RWPE2 (cell line): ENCODE results near the gene FOSL1.

ENCODE experiments used
- ATAC-seq: fragments of 200-7000 bp; cut with Tn5 transposase; 3 replicates; pipeline ENCODE4 v1.9.1; 2021; ENCODE audit warnings: low read depth
- DNase-seq: peaks from one replicate; pipeline ENCODE4 v3.0.0-alpha.2; 2020; ENCODE audit warnings: low spot score
- H3K27ac ChIP-seq: fragments of 450-650 bp; 2 replicates; pipeline ENCODE4 v1.5.1; 2017; ENCODE audit warnings: mild to moderate bottlenecking; ENCODE audit not compliant: poor library complexity, severe bottlenecking
- H3K27me3 ChIP-seq: fragments of 250-450 bp; sonication (Bioruptor Pico); 2 replicates; pipeline ENCODE4 v1.5.1; 2021; ENCODE audit warnings: mild to moderate bottlenecking, moderate library complexity; ENCODE audit not compliant: insufficient read depth, poor library complexity, severe bottlenecking
- H3K36me3 ChIP-seq: fragments of 250-450 bp; sonication (Bioruptor Pico); 2 replicates; pipeline ENCODE4 v1.5.1; 2020; ENCODE audit warnings: low read depth, mild to moderate bottlenecking, moderate library complexity
- H3K4me1 ChIP-seq: fragments of 250-450 bp; sonication (Bioruptor Pico); 2 replicates; pipeline ENCODE4 v1.5.1; 2021; ENCODE audit warnings: mild to moderate bottlenecking, moderate library complexity; ENCODE audit not compliant: insufficient read depth, poor library complexity, severe bottlenecking
- H3K4me3 ChIP-seq: fragments of 250-450 bp; sonication (Bioruptor Pico); 2 replicates; pipeline ENCODE4 v1.5.1; 2021; ENCODE audit warnings: mild to moderate bottlenecking, moderate library complexity; ENCODE audit not compliant: severe bottlenecking
- H3K9me3 ChIP-seq: fragments of 250-450 bp; sonication (Bioruptor Pico); 2 replicates; pipeline ENCODE4 v1.5.1; 2021; ENCODE audit warnings: mild to moderate bottlenecking, moderate library complexity; ENCODE audit not compliant: severe bottlenecking
- TF ChIP-seq, protein P1 (sequence below): fragments of 450-650 bp; IDR thresholded peaks from one replicate; pipeline ENCODE4 v1.5.1; 2017; ENCODE audit warnings: mild to moderate bottlenecking, moderate library complexity; ENCODE audit not compliant: poor library complexity, severe bottlenecking

Gene FOSL1

GRCh38 chr11:65890324-65891218, 9.6 kb downstream of the FOSL1 start, which contains the start of gene CCDC85B:
TSS of gene CCDC85B (plus strand) at chr11:65890673. CDS start at chr11:65890784, 111 bp downstream.
- DNase-seq = peak; percentile 94
- no peaks in the 10 kb centered on the region for H3K9me3 ChIP-seq
- peak within 1 kb of the TSS; percentile 45 for H3K4me3 ChIP-seq
- peak within 1 kb of the TSS; percentile 96 for H3K27ac ChIP-seq
- TF ChIP-seq, protein P1, sequence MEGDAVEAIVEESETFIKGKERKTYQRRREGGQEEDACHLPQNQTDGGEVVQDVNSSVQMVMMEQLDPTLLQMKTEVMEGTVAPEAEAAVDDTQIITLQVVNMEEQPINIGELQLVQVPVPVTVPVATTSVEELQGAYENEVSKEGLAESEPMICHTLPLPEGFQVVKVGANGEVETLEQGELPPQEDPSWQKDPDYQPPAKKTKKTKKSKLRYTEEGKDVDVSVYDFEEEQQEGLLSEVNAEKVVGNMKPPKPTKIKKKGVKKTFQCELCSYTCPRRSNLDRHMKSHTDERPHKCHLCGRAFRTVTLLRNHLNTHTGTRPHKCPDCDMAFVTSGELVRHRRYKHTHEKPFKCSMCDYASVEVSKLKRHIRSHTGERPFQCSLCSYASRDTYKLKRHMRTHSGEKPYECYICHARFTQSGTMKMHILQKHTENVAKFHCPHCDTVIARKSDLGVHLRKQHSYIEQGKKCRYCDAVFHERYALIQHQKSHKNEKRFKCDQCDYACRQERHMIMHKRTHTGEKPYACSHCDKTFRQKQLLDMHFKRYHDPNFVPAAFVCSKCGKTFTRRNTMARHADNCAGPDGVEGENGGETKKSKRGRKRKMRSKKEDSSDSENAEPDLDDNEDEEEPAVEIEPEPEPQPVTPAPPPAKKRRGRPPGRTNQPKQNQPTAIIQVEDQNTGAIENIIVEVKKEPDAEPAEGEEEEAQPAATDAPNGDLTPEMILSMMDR = peak; percentile 16
- ATAC-seq = peak; percentile 49
- H3K27me3 ChIP-seq = no peaks in the 10 kb centered on the region
- peaks cover 42% of the 10 kb centered on the region for H3K36me3 ChIP-seq
- peaks cover 10% of the 10 kb centered on the region for H3K4me1 ChIP-seq

- H3K9me3 ChIP-seq = no peaks in the 10 kb centered on the region
- TF ChIP-seq, protein P1 = peak; percentile 93
- H3K36me3 ChIP-seq = peaks cover 44% of the 10 kb centered on the region
- ATAC-seq (peak; percentile 57), DNase-seq (peak; percentile 98)
- no peaks in the 10 kb centered on the region for H3K27me3 ChIP-seq
- peaks cover 10% of the 10 kb centered on the region for H3K4me1 ChIP-seq
- H3K4me3 ChIP-seq = peak within 1 kb of the TSS; percentile 45
- H3K27ac ChIP-seq = peak within 1 kb of the TSS; percentile 96
These were observed 11.9 kb downstream of the FOSL1 start, which contains the start of gene FIBP for GRCh38 chr11:65888163-65888814. TSS of gene FIBP (minus strand) at chr11:65888471. CDS start at chr11:65888418, 53 bp downstream.

GRCh38 chr11:65887723-65888162, 12.4 kb downstream of the FOSL1 start:
- TF ChIP-seq, protein P1 = no peak
- no peak for DNase-seq
- Histone ChIP-seq H3K4me1 (peaks cover 10% of the 10 kb centered on the region), H3K27me3 (no peaks in the 10 kb centered on the region), H3K4me3 (peak overlapping the region; percentile 45), H3K27ac (peak overlapping the region; percentile 96), H3K36me3 (peaks cover 44% of the 10 kb centered on the region), H3K9me3 (no peaks in the 10 kb centered on the region)
- no peak for ATAC-seq

GRCh38 chr11:65886826-65887722, 13.1 kb downstream of the FOSL1 start:
- H3K27me3 ChIP-seq = no peaks in the 10 kb centered on the region
- ATAC-seq (no peak), DNase-seq (no peak)
- H3K27ac ChIP-seq = peak overlapping the region; percentile 96
- H3K9me3 ChIP-seq = no peaks in the 10 kb centered on the region
- TF ChIP-seq, protein P1 = no peak
- peak overlapping the region; percentile 45 for H3K4me3 ChIP-seq
- H3K36me3 ChIP-seq = peaks cover 42% of the 10 kb centered on the region
- peaks cover 10% of the 10 kb centered on the region for H3K4me1 ChIP-seq
